ENCODE measurements around the gene TNFSF11. TPM values are rescaled to one million over a fixed set of nuclear protein-coding genes. Genes with fewer than 3 reads are reported as not detected.

The TNFSF11 gene
- total RNA-seq (under 1 TPM in 1 of 2 donors, not detected in 1; 0.97 TPM), polyA plus RNA-seq (under 1 TPM in 1 of 2 donors, not detected in 1; 0.06 TPM)
- long read RNA-seq, donor 1, result 0 reads
- long read RNA-seq, donor 2, result 0 reads
- long read RNA-seq, donor 3, result 0 reads
- long read RNA-seq, donor 4, result 0 reads
- long read RNA-seq, donor 5, result 0 reads

- no peak for TF ChIP-seq CTCF (IDR thresholded peaks at IDR 0.05; ENCODE audit: control extremely low read depth, extremely low read depth)
- H3K4me3 ChIP-seq, result peak within 1 kb of the TSS; percentile 9
- H3K9me3 ChIP-seq (ENCODE audit: control insufficient read depth in 4 of 4, insufficient read depth in 3 of 4, low read length in 3 of 4), result peaks cover 0 to 4% (median 2%) of the 10 kb centered on the region in 4 donors
- WGBS, 2 donors, result 1 to 3% methylated on average over 20 to 39 of the region's 39 CpGs
- H3K27ac ChIP-seq (ENCODE audit: low read depth in 1 of 2, low read length in 1 of 2), result no peak within 1 kb of the TSS
- no peaks in the 10 kb centered on the region for H3K36me3 ChIP-seq (ENCODE audit: control insufficient read depth in 4 of 4, insufficient read depth in 4 of 4, low read length in 4 of 4)
- DNase-seq (peak in 2 of 3 donors; percentile 17 to 50), ATAC-seq (ENCODE audit: insufficient read depth, low FRiP score) (no peak)
- no peak within 1 kb of the TSS for H3K9ac ChIP-seq (ENCODE audit: insufficient read depth in 1 of 2, low read length in 2 of 2)
- H3K4me1 ChIP-seq (ENCODE audit: control insufficient read depth in 5 of 5, insufficient read depth in 5 of 5, low read length in 5 of 5), result peaks cover 0 to 10% (median 0%) of the 10 kb centered on the region in 5 donors
- H3K27me3 ChIP-seq (ENCODE audit: control insufficient read depth in 3 of 3, insufficient read depth in 3 of 3, low read length in 2 of 3), result peaks cover 7 to 47% (median 31%) of the 10 kb centered on the region in 3 donors
These were observed at the start of gene TNFSF11 for GRCh38 chr13:42574011-42574410. Gene TNFSF11 (plus strand): TSS chr13:42574152. CDS start chr13:42574304, 152 bp downstream.

GRCh38 chr13:42524487-42525034 is 49.4 kb upstream of the TNFSF11 start:
- H3K36me3 ChIP-seq (ENCODE audit: control insufficient read depth in 4 of 4, insufficient read depth in 4 of 4, low read length in 4 of 4), result no peaks in the 10 kb centered on the region
- no peaks in the 10 kb centered on the region for H3K9me3 ChIP-seq (ENCODE audit: control insufficient read depth in 4 of 4, insufficient read depth in 3 of 4, low read length in 3 of 4)
- ATAC-seq (ENCODE audit: insufficient read depth, low FRiP score) (no peak), DNase-seq (no peak)
- no peak overlapping the region for H3K4me3 ChIP-seq
- H3K4me1 ChIP-seq (ENCODE audit: control insufficient read depth in 5 of 5, insufficient read depth in 5 of 5, low read length in 5 of 5), result no peaks in the 10 kb centered on the region
- WGBS, 2 donors, result 73 to 85% methylated on average over 3 of the region's 3 CpGs
- H3K27ac ChIP-seq (ENCODE audit: low read depth in 1 of 2, low read length in 1 of 2), result no peak overlapping the region
- no peak for TF ChIP-seq CTCF (IDR thresholded peaks at IDR 0.05; ENCODE audit: control extremely low read depth, extremely low read depth)
- no peak overlapping the region for H3K9ac ChIP-seq (ENCODE audit: insufficient read depth in 1 of 2, low read length in 2 of 2)
- H3K27me3 ChIP-seq (ENCODE audit: control insufficient read depth in 3 of 3, insufficient read depth in 3 of 3, low read length in 2 of 3), result no peaks in the 10 kb centered on the region

- Histone ChIP-seq H3K9ac (ENCODE audit: insufficient read depth in 1 of 2, low read length in 2 of 2) (no peak overlapping the region), H3K27me3 (ENCODE audit: control insufficient read depth in 3 of 3, insufficient read depth in 3 of 3, low read length in 2 of 3) (no peaks in the 10 kb centered on the region), H3K4me3 (no peak overlapping the region), H3K36me3 (ENCODE audit: control insufficient read depth in 4 of 4, insufficient read depth in 4 of 4, low read length in 4 of 4) (no peaks in the 10 kb centered on the region), H3K9me3 (ENCODE audit: control insufficient read depth in 4 of 4, insufficient read depth in 3 of 4, low read length in 3 of 4) (no peaks in the 10 kb centered on the region), H3K4me1 (ENCODE audit: control insufficient read depth in 5 of 5, insufficient read depth in 5 of 5, low read length in 5 of 5) (no peaks in the 10 kb centered on the region), H3K27ac (ENCODE audit: low read depth in 1 of 2, low read length in 1 of 2) (no peak overlapping the region)
- TF ChIP-seq CTCF (IDR thresholded peaks at IDR 0.05; ENCODE audit: control extremely low read depth, extremely low read depth), result no peak
- WGBS, 2 donors, result 56 to 81% methylated on average over 2 of the region's 2 CpGs
- DNase-seq (no peak), ATAC-seq (ENCODE audit: insufficient read depth, low FRiP score) (no peak)
These were observed 48.9 kb upstream of the TNFSF11 start for GRCh38 chr13:42525035-42525504.
